CD14-positive monocyte (primary cell): ENCODE data around the gene TMCO4. TPM values are rescaled to one million over a fixed set of nuclear protein-coding genes. Genes with fewer than 3 reads are reported as not detected.

Experiments
- DNase-seq, 3 donors: peaks; one replicate each; pipeline ENCODE4 v3.0.0-alpha.2; 2011 to 2022
- H2AFZ ChIP-seq: 2 replicates; pipeline ENCODE4 v1.6.0; 2012; ENCODE audit warnings: mild to moderate bottlenecking, low read depth, low read length, inconsistent platforms; ENCODE audit not compliant: insufficient read depth, poor library complexity, severe bottlenecking
- H3K27ac ChIP-seq, 2 donors: 1 replicate in 1 of 2; 2 replicates in 1 of 2; pipeline ENCODE4 v1.5.1; 2012 to 2013; ENCODE audit warnings: low read length in 2 of 2, control low read depth in 1 of 2, inconsistent platforms in 1 of 2, low read depth in 1 of 2, mild to moderate bottlenecking in 1 of 2
- H3K27me3 ChIP-seq, 2 donors: one replicate each; pipeline versions ENCODE4 v1.6.0 to v1.6.1; 2011 to 2013; ENCODE audit warnings: low read length in 2 of 2; ENCODE audit not compliant: control insufficient read depth in 2 of 2, insufficient read depth in 2 of 2
- H3K36me3 ChIP-seq, 2 donors: replicated peaks in 1 of 2; 1 replicate in 1 of 2; 2 replicates in 1 of 2; pipeline versions ENCODE4 v1.5.1 to v1.6.1; 2012 to 2013; ENCODE audit warnings: low read length in 2 of 2, control low read depth in 1 of 2, inconsistent platforms in 1 of 2, mild to moderate bottlenecking in 1 of 2; ENCODE audit not compliant: insufficient read depth in 2 of 2, control insufficient read depth in 1 of 2
- H3K4me1 ChIP-seq, 2 donors: 1 replicate in 1 of 2; 2 replicates in 1 of 2; pipeline versions ENCODE4 v1.5.1 to v1.6.1; 2012 to 2013; ENCODE audit warnings: low read length in 2 of 2, control low read depth in 1 of 2, inconsistent platforms in 1 of 2, mild to moderate bottlenecking in 1 of 2, moderate library complexity in 1 of 2; ENCODE audit not compliant: insufficient read depth in 2 of 2, control insufficient read depth in 1 of 2
- H3K4me2 ChIP-seq: replicated peaks from 2 replicates; pipeline ENCODE3; 2012; ENCODE audit warnings: low read length, moderate library complexity, mild to moderate bottlenecking; ENCODE audit not compliant: poor library complexity, severe bottlenecking; ENCODE audit errors: extremely low read depth
- H3K4me3 ChIP-seq, 3 experiments: fragments of 200-600 bp in 1 of 3; sonication (generic) in 1 of 3; replicated peaks in 1 of 3; 1 replicate in 2 of 3; 2 replicates in 1 of 3; pipeline ENCODE4 v1.5.1; 2011 to 2013; ENCODE audit warnings: low read length in 3 of 3, mild to moderate bottlenecking in 3 of 3, control low read depth in 2 of 3, low read depth in 2 of 3, inconsistent platforms in 1 of 3, moderate library complexity in 1 of 3
- H3K79me2 ChIP-seq: 2 replicates; pipeline ENCODE4 v1.6.0; 2012; ENCODE audit warnings: mild to moderate bottlenecking, control low read depth, inconsistent platforms, low read length, moderate library complexity; ENCODE audit not compliant: insufficient read depth
- H3K9ac ChIP-seq: 2 replicates; pipeline ENCODE4 v1.6.0; 2017; ENCODE audit warnings: low read length, mild to moderate bottlenecking; ENCODE audit not compliant: insufficient read depth, poor library complexity, severe bottlenecking
- H3K9me3 ChIP-seq, 2 donors: replicated peaks in 1 of 2; 1 replicate in 1 of 2; 2 replicates in 1 of 2; pipeline versions ENCODE4 v1.5.1 to v1.6.1; 2012 to 2013; ENCODE audit warnings: low read length in 2 of 2, control low read depth in 1 of 2; ENCODE audit not compliant: control insufficient read depth in 1 of 2, insufficient read depth in 1 of 2
- H4K20me1 ChIP-seq: 2 replicates; pipeline ENCODE4 v1.6.0; 2012; ENCODE audit warnings: mild to moderate bottlenecking, low read length, control low read depth, moderate library complexity; ENCODE audit not compliant: insufficient read depth
- H3K27ac Mint-ChIP-seq, 7 donors: one replicate each; pipeline ENCODE4 v1.8.0; 2020; ENCODE audit warnings: mild to moderate bottlenecking in 7 of 7, mixed read lengths in 7 of 7, moderate library complexity in 6 of 7, inconsistent platforms in 2 of 7
- H3K27me3 Mint-ChIP-seq, 3 donors: one replicate each; pipeline ENCODE4 v1.8.0; 2021 to 2022; ENCODE audit warnings: low read depth in 3 of 3, mild to moderate bottlenecking in 3 of 3, mixed read lengths in 3 of 3, moderate library complexity in 3 of 3, inconsistent platforms in 1 of 3
- H3K36me3 Mint-ChIP-seq, 2 donors: one replicate each; pipeline ENCODE4 v1.8.0; 2020; ENCODE audit warnings: mixed read lengths in 2 of 2, inconsistent platforms in 1 of 2, mild to moderate bottlenecking in 1 of 2
- H3K4me1 Mint-ChIP-seq: one replicate; pipeline ENCODE4 v1.8.0; 2020; ENCODE audit warnings: mild to moderate bottlenecking, mixed read lengths
- H3K4me3 Mint-ChIP-seq, 2 donors: one replicate each; pipeline ENCODE4 v1.8.0; 2020; ENCODE audit warnings: mild to moderate bottlenecking in 2 of 2, mixed read lengths in 2 of 2, moderate library complexity in 1 of 2
- H3K9me3 Mint-ChIP-seq, 7 donors: one replicate each; pipeline ENCODE4 v1.8.0; 2020 to 2022; ENCODE audit warnings: mixed read lengths in 7 of 7, mild to moderate bottlenecking in 6 of 7, moderate library complexity in 6 of 7, inconsistent platforms in 2 of 7
- WGBS: methylation state at CpG from one replicate; pipeline ENCODE4 v1.1.5; 2013; ENCODE audit warnings: missing lambda C conversion rate; ENCODE audit not compliant: insufficient coverage; 5-methylcytosine and 5-hydroxymethylcytosine counted together
- intact Hi-C, 2 donors: fragments of 100-400 bp; cut with micrococcal nuclease; formaldehyde crosslinking; loops; one replicate each; pipeline versions ENCODE4 v1.15.0 to v1.15.1; 2023
- polyA plus RNA-seq, 3 donors: library from polyadenylated mRNA; depleted of rRNA in 1 of 3; unstranded in 2 of 3; stranded (reverse) in 1 of 3; fragments of 300-500 nt in 2 of 3; fragments of >200 nt in 1 of 3; fragmentation: Illumina TruSeq in 2 of 3; gene quantifications; 1 replicate in 2 of 3; 2 replicates in 1 of 3; pipeline ENCODE4 v1.2.3, GENCODE V29; 2012 to 2021
- TF ChIP-seq, protein P1 (sequence below): fragments of 200-600 bp; IDR thresholded peaks from one replicate; pipeline ENCODE4 v1.8.0; 2022; ENCODE audit warnings: antibody characterized with exemption, mild to moderate bottlenecking

TMCO4 gene
- polyA plus RNA-seq, 3 donors = 6.9 to 10.1 (median 7.9) TPM

- Histone ChIP-seq H3K9me3 (no peaks in the 10 kb centered on the region), H3K27me3 (no peaks in the 10 kb centered on the region), H2AFZ (no peak overlapping the region), H3K4me2 (no peak overlapping the region), H4K20me1 (no peaks in the 10 kb centered on the region), H3K36me3 (peaks cover 0 to 21% of the 10 kb centered on the region in 2 donors), H3K79me2 (no peaks in the 10 kb centered on the region), H3K27ac (no peak overlapping the region), H3K4me1 (no peaks in the 10 kb centered on the region), H3K9ac (no peak overlapping the region), H3K4me3 (no peak overlapping the region)
- Mint-ChIP-seq H3K27ac (no peak overlapping the region), H3K9me3 (peaks cover 0 to 3% (median 0%) of the 10 kb centered on the region in 7 donors), H3K27me3 (peaks cover 0 to 1% (median 0%) of the 10 kb centered on the region in 3 donors), H3K4me1 (no peaks in the 10 kb centered on the region), H3K36me3 (peaks cover 27 to 33% of the 10 kb centered on the region in 2 donors), H3K4me3 (no peak overlapping the region)
- intact Hi-C loops = no loop called here
- no peak for DNase-seq
- TF ChIP-seq, protein P1, sequence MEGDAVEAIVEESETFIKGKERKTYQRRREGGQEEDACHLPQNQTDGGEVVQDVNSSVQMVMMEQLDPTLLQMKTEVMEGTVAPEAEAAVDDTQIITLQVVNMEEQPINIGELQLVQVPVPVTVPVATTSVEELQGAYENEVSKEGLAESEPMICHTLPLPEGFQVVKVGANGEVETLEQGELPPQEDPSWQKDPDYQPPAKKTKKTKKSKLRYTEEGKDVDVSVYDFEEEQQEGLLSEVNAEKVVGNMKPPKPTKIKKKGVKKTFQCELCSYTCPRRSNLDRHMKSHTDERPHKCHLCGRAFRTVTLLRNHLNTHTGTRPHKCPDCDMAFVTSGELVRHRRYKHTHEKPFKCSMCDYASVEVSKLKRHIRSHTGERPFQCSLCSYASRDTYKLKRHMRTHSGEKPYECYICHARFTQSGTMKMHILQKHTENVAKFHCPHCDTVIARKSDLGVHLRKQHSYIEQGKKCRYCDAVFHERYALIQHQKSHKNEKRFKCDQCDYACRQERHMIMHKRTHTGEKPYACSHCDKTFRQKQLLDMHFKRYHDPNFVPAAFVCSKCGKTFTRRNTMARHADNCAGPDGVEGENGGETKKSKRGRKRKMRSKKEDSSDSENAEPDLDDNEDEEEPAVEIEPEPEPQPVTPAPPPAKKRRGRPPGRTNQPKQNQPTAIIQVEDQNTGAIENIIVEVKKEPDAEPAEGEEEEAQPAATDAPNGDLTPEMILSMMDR = no peak
- WGBS = 97% methylated on average over 3 of the region's 8 CpGs
Measured at GRCh38 chr1:19708567-19709110, 91.1 kb downstream of the TMCO4 start.

DNA sequence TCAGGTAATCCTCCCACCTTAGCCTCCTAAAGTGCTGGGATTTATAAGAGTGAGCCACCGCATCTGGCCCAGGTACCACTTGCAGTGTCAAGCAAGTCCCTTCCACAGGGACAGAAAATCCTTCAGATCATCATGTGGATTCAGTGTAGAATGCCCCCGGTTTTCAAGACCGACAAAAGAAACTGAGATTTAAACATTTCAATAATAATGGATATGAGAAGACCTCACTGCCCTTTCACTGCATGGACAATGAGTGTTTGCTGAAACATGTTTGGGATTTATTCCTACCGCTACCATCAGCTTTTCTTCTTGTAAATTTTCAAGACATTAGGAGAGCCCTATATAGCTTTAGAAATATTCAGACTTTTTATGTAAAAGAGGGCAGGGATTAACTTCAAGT lies 93.6 kb downstream of the TMCO4 start:
- H3K27me3 ChIP-seq = no peaks in the 10 kb centered on the region
- no peak for DNase-seq
- no peak overlapping the region for H2AFZ ChIP-seq
- no peak overlapping the region for H3K27ac Mint-ChIP-seq
- intact Hi-C loops = no loop called here
- peaks cover 0 to 12% of the 10 kb centered on the region in 2 donors for H3K36me3 ChIP-seq
- no peak overlapping the region for H3K4me2 ChIP-seq
- H3K36me3 Mint-ChIP-seq = peaks cover 25 to 33% of the 10 kb centered on the region in 2 donors
- H3K9me3 ChIP-seq = no peaks in the 10 kb centered on the region
- no CpG with 5 or more reads among the region's 4 CpGs for WGBS
- no peak overlapping the region for H3K9ac ChIP-seq
- no peaks in the 10 kb centered on the region for H3K4me1 Mint-ChIP-seq
- no peak overlapping the region for H3K4me3 ChIP-seq
- H3K27ac ChIP-seq = no peak overlapping the region
- no peaks in the 10 kb centered on the region for H3K79me2 ChIP-seq
- no peaks in the 10 kb centered on the region for H4K20me1 ChIP-seq
- H3K4me3 Mint-ChIP-seq = no peak overlapping the region
- no peaks in the 10 kb centered on the region for H3K4me1 ChIP-seq
- TF ChIP-seq, protein P1 = no peak
- peaks cover 0 to 4% (median 0%) of the 10 kb centered on the region in 3 donors for H3K27me3 Mint-ChIP-seq
- peaks cover 0 to 3% (median 0%) of the 10 kb centered on the region in 7 donors for H3K9me3 Mint-ChIP-seq
